Astrocyte of the spinal cord (primary cell): ENCODE results near the gene GPR61.

Experiments used
- DNase-seq: peaks from one replicate; pipeline ENCODE4 v3.0.0; 2011; ENCODE audit warnings: low read depth, low spot score
- H3K4me3 ChIP-seq: 2 replicates; pipeline ENCODE4 v1.5.1; 2011; ENCODE audit warnings: low read depth, mild to moderate bottlenecking, low read length, moderate library complexity
- CTCF ChIP-seq: IDR thresholded peaks from 2 replicates; pipeline ENCODE4 v1.5.1; 2012; ENCODE audit warnings: low read depth, mild to moderate bottlenecking, low read length, inconsistent platforms
- in situ Hi-C: cut with HindIII; loops from 2 replicates; pipeline ENCODE4 v1.10.0; 2017; ENCODE audit warnings: low sequenced_read_pairs

The GPR61 gene

GRCh38 chr1:109521002-109521951 is 18.4 kb upstream of the GPR61 start:
- H3K4me3 ChIP-seq: no peak overlapping the region
- DNase-seq: no peak
- TF ChIP-seq CTCF: no peak
- in situ Hi-C loops: no loop called here

GRCh38 chr1:109522026-109522425 is 17.6 kb upstream of the GPR61 start:
- no peak overlapping the region for H3K4me3 ChIP-seq
- DNase-seq: no peak
- in situ Hi-C loops: no loop called here
- no peak for TF ChIP-seq CTCF

GRCh38 chr1:109523706-109524105 is 16.0 kb upstream of the GPR61 start:
- no peak for TF ChIP-seq CTCF
- no peak overlapping the region for H3K4me3 ChIP-seq
- peak; percentile 33 for DNase-seq
- in situ Hi-C loops: no loop called here

- TF ChIP-seq CTCF: no peak
- no peak for DNase-seq
- no peak overlapping the region for H3K4me3 ChIP-seq
- in situ Hi-C loops: no loop called here
Measured at GRCh38 chr1:109527098-109527811, 12.4 kb upstream of the GPR61 start.

- DNase-seq: no peak
- in situ Hi-C loops: no loop called here
- H3K4me3 ChIP-seq: no peak overlapping the region
- TF ChIP-seq CTCF: no peak
Measured at GRCh38 chr1:109527846-109528695, 11.6 kb upstream of the GPR61 start.

- DNase-seq: no peak
- in situ Hi-C loops: no loop called here
- H3K4me3 ChIP-seq: no peak overlapping the region
- TF ChIP-seq CTCF: no peak
Measured at GRCh38 chr1:109528712-109529111, 11.0 kb upstream of the GPR61 start.
